Mesothelial cell of epicardium (in vitro differentiated cells): ENCODE results near the gene RPL22. TPM values are rescaled to one million over a fixed set of nuclear protein-coding genes. Genes with fewer than 3 reads are reported as not detected.

ENCODE experiments used
- DNase-seq, 2 experiments: peaks; one replicate each; pipeline ENCODE4 v3.0.0; 2021; ENCODE audit warnings: low spot score in 2 of 2; ENCODE audit not compliant: unreplicated experiment in 2 of 2
- H3K27ac Mint-ChIP-seq: 2 replicates; pipeline ENCODE4 v1.8.0; 2021; ENCODE audit warnings: mixed read lengths
- H3K27me3 Mint-ChIP-seq: 2 replicates; pipeline ENCODE4 v1.8.0; 2021; ENCODE audit warnings: low read depth, mixed read lengths
- H3K36me3 Mint-ChIP-seq: 2 replicates; pipeline ENCODE4 v1.8.0; 2021; ENCODE audit warnings: mixed read lengths
- H3K4me1 Mint-ChIP-seq: 2 replicates; pipeline ENCODE4 v1.8.0; 2021; ENCODE audit warnings: mixed read lengths
- H3K4me3 Mint-ChIP-seq: 2 replicates; pipeline ENCODE4 v1.8.0; 2021; ENCODE audit warnings: mild to moderate bottlenecking, moderate library complexity, mixed read lengths
- H3K9me3 Mint-ChIP-seq: 2 replicates; pipeline ENCODE4 v1.8.0; 2021; ENCODE audit warnings: mixed read lengths
- CTCF ChIP-seq: fragments of 200-600 bp; sonication (generic); IDR thresholded peaks from one replicate; pipeline ENCODE4 v1.5.0; 2021; ENCODE audit warnings: antibody characterized with exemption; ENCODE audit not compliant: unreplicated experiment
- total RNA-seq: library from RNA; stranded (reverse); gene quantifications from 3 replicates; pipeline ENCODE4 v1.2.1, GENCODE V29; 2021

RPL22 gene
- total RNA-seq, 1 donor from 2014 or later, result 426 TPM

- peaks cover 5% of the 10 kb centered on the region for H3K4me1 Mint-ChIP-seq
- DNase-seq, result no peak
- H3K27ac Mint-ChIP-seq, result no peak overlapping the region
- peaks cover 78% of the 10 kb centered on the region for H3K27me3 Mint-ChIP-seq
- H3K36me3 Mint-ChIP-seq, result no peaks in the 10 kb centered on the region
- H3K4me3 Mint-ChIP-seq, result no peak overlapping the region
- TF ChIP-seq CTCF, result no peak
- H3K9me3 Mint-ChIP-seq, result no peaks in the 10 kb centered on the region
Measured at GRCh38 chr1:6162341-6162740, 37.1 kb downstream of the RPL22 start.

- Mint-ChIP-seq H3K36me3 (no peaks in the 10 kb centered on the region), H3K27ac (no peak overlapping the region), H3K4me1 (peaks cover 6% of the 10 kb centered on the region), H3K27me3 (peaks cover 46% of the 10 kb centered on the region), H3K9me3 (no peaks in the 10 kb centered on the region), H3K4me3 (no peak overlapping the region)
- DNase-seq, result no peak
- TF ChIP-seq CTCF, result no peak
Measured at GRCh38 chr1:6158181-6158580, 41.2 kb downstream of the RPL22 start.

DNA sequence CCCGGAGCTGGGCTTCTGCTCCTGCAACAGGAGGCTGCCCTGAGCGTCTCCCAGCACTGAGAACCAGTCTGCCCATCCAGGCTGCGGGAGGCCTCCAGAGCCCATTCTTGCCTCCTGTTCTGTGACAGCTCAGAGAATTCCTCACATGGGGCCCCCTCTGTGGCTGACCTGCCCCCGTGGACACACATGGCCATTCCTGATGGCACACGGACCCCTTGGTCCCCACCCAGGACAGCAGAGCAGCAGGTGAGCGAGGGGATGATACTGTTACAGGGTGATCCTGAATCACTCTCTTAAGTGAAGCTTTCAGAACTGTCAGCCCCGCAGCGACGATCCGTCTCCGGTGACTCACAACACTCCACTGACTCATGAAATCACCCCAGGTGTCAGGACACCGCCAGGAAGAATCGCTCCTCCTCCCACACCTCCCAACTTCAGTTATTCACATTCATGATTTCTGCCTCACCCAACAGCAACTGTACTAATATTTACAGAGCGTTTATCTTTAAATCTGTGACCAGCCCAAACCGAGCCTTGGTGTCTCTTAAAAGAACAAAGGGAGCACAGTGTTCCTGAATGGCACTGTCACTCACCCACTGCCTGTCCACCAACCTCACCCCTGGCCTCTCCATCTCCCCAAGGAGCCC lies 41.7 kb downstream of the RPL22 start:
- H3K27ac Mint-ChIP-seq, result no peak overlapping the region
- no peak for DNase-seq
- no peak for TF ChIP-seq CTCF

DNA sequence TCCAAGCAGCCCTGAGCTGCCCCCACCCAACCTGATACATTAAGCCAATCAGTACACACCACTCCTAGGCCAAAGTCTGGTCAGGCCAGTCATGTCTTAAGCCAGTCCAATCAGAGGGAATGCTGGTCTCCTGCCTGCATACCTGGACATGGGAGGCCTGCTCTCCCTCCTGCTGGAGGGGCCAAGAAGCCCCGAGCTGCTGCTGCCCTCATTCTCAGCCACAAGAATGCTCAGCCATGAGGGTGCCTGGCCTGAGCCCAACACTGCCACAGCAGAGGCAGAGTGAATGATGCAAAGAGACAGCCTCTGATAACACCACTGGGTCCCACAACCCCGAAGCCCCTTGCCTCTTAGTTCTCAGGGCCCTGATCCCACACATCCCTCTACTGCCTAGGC lies 42.3 kb downstream of the RPL22 start:
- Mint-ChIP-seq H3K36me3 (no peaks in the 10 kb centered on the region), H3K27ac (no peak overlapping the region), H3K4me1 (peaks cover 6% of the 10 kb centered on the region), H3K9me3 (no peaks in the 10 kb centered on the region), H3K27me3 (peaks cover 42% of the 10 kb centered on the region), H3K4me3 (no peak overlapping the region)
- DNase-seq, result no peak
- no peak for TF ChIP-seq CTCF

More for the DNA sequence above, 41.7 kb downstream of the RPL22 start:
- Mint-ChIP-seq H3K27me3 (peaks cover 43% of the 10 kb centered on the region), H3K9me3 (no peaks in the 10 kb centered on the region), H3K4me1 (peaks cover 6% of the 10 kb centered on the region), H3K4me3 (no peak overlapping the region), H3K36me3 (no peaks in the 10 kb centered on the region)

GRCh38 chr1:6154525-6155319 lies 44.7 kb downstream of the RPL22 start:
- Mint-ChIP-seq H3K4me1 (peaks cover 6% of the 10 kb centered on the region), H3K27me3 (peaks cover 32% of the 10 kb centered on the region), H3K4me3 (no peak overlapping the region), H3K36me3 (no peaks in the 10 kb centered on the region), H3K9me3 (no peaks in the 10 kb centered on the region), H3K27ac (no peak overlapping the region)
- no peak for DNase-seq
- no peak for TF ChIP-seq CTCF
